Transverse colon (tissue), 3 donors: ENCODE data around the gene ATG9B.

ENCODE experiments used
- POLR2A ChIP-seq: fragments of 450-650 bp; IDR thresholded peaks from one replicate; pipeline ENCODE4 v1.6.1; 2016; ENCODE audit warnings: antibody characterized with exemption, mild to moderate bottlenecking, moderate library complexity
- TF ChIP-seq, protein P1 (sequence below), 5 experiments: fragments of 200-600 bp in 3 of 5; fragments of 450-650 bp in 2 of 5; sonication (generic) in 3 of 5; IDR thresholded peaks; 1 replicate in 2 of 5; 2 replicates in 3 of 5; pipeline ENCODE4 v1.5.1; 2016 to 2017; ENCODE audit warnings: antibody characterized with exemption in 5 of 5, inconsistent platforms in 3 of 5, mild to moderate bottlenecking in 2 of 5, moderate library complexity in 1 of 5

DNA sequence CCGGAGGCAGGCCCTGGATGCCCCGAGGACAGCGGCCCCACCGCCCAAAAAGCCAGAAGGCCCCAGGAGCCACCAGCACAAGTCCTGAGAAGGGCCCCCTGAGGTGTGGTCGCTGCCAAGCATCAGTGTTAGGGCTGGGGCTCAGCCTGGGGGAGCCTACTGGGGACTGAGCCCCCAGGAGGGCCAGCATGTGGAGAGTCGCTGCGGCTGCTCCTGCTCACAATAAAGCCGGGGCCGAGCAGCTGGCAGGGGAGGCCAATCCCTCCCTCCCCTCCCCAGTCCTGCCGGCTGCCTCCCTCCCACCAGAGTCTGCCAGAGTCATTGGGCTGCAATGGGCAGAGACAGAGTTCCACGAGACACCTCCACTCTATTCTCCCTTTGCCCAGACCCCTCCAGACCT is 21.0 kb upstream of the ATG9B start:
- TF ChIP-seq, protein P1, sequence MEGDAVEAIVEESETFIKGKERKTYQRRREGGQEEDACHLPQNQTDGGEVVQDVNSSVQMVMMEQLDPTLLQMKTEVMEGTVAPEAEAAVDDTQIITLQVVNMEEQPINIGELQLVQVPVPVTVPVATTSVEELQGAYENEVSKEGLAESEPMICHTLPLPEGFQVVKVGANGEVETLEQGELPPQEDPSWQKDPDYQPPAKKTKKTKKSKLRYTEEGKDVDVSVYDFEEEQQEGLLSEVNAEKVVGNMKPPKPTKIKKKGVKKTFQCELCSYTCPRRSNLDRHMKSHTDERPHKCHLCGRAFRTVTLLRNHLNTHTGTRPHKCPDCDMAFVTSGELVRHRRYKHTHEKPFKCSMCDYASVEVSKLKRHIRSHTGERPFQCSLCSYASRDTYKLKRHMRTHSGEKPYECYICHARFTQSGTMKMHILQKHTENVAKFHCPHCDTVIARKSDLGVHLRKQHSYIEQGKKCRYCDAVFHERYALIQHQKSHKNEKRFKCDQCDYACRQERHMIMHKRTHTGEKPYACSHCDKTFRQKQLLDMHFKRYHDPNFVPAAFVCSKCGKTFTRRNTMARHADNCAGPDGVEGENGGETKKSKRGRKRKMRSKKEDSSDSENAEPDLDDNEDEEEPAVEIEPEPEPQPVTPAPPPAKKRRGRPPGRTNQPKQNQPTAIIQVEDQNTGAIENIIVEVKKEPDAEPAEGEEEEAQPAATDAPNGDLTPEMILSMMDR (IDR thresholded peaks at IDR 0.05): no peak
- no peak for TF ChIP-seq POLR2A
